ENCODE data around the gene HES6. TPM values are rescaled to one million over a fixed set of nuclear protein-coding genes. Genes with fewer than 3 reads are reported as not detected.

Gene HES6
- total and polyA plus RNA-seq, 8 donors: 2.9 to 8.8 (median 4.7) TPM

DNA sequence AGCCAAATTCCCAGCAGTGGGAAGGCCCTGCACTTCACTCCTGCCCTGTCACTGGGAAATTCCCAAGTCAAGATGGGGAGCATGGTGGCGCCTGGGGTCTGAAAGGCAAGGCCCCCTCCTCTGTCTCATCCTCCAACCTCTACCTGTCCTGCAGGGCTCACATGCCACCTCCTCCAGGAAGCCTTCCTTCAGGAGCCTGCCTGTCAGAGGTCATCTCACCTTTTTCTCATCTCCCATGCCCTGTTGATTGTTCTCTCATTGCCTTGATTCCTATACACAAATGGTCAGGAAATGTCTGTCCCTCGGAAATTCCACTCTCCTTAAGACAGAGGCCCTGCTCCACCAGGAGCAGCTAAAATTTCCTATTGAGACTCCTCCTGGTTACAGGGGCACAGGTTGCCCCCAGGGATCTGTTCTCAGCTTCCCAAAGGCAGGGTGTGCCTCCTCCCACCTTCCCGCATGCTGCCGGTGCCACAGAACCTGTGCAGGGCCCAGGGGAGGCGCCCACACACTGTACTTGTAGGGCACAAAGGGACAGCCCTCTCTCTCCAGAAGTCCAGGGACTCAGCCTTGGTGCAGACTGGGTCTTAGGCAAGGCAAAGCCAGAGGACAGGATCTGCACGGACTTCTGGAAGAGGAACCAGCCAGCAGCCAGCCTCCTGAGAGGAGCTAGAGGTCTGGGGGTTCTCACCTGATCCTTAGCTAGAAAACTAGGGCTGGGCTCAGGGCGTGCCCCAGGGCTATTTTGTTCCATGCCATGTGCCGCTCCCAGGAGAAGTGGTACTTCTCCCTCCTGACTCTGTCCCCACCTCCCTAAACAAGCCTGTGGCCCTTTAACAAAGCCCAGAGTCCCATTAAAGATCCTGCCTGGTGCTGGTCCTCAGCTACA, 12.9 kb downstream of the HES6 start:
- Histone ChIP-seq H3K27ac (no peak overlapping the region), H3K9me3 (no peaks in the 10 kb centered on the region), H3K27me3 (no peaks in the 10 kb centered on the region), H3K36me3 (peaks cover 0 to 23% of the 10 kb centered on the region in 2 donors), H3K4me1 (peaks cover 0 to 15% of the 10 kb centered on the region in 2 donors), H3K4me3 (no peak overlapping the region)
- ATAC-seq (peak; percentile 68), DNase-seq (no peak)
- intact Hi-C loops (cut with DNase I): no loop called here
- TF ChIP-seq, protein P1, sequence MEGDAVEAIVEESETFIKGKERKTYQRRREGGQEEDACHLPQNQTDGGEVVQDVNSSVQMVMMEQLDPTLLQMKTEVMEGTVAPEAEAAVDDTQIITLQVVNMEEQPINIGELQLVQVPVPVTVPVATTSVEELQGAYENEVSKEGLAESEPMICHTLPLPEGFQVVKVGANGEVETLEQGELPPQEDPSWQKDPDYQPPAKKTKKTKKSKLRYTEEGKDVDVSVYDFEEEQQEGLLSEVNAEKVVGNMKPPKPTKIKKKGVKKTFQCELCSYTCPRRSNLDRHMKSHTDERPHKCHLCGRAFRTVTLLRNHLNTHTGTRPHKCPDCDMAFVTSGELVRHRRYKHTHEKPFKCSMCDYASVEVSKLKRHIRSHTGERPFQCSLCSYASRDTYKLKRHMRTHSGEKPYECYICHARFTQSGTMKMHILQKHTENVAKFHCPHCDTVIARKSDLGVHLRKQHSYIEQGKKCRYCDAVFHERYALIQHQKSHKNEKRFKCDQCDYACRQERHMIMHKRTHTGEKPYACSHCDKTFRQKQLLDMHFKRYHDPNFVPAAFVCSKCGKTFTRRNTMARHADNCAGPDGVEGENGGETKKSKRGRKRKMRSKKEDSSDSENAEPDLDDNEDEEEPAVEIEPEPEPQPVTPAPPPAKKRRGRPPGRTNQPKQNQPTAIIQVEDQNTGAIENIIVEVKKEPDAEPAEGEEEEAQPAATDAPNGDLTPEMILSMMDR (IDR thresholded peaks at IDR 0.05): no peak

DNA sequence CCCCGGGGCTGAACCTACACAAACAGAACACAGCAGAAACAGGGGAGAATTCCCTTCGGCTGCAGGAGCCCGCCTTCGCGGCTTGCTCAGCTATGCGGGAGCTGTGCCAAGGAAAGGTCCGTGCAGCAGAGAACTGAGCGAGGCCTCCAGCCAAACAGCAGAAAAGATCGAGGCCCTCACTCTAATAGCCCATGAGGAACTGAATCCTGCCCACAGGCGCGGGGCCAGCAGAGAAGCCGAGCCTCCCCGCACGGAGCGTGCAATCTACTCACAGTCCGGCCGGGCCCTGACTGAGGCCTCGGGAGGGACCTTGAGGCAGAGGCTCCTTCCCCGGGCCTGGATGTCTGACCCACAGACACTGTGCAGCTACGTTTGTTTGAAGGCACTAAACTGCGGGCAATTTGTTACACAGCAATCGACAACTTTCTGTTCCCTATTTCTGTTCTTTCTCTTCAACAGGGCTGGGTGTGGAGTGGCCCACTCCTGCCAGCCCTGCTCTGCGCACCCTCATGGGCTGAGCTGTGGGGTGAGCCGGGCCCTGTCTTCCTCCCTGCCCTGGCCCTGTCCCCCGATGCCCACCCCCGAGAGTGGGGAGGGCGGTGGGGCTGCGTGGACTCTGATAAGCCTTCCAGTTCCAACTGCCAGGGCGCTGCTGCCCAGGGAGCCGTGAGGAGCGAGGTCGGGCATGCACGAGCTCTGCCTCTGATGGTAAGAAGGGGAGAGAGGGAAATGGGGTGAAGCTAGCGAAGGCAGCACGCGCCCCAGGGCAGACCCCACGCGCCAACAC, 13.7 kb downstream of the HES6 start:
- DNase-seq: no peak
- intact Hi-C loops (cut with DNase I): no loop called here
- Histone ChIP-seq H3K36me3 (peaks cover 0 to 23% of the 10 kb centered on the region in 2 donors), H3K27me3 (no peaks in the 10 kb centered on the region), H3K9me3 (no peaks in the 10 kb centered on the region), H3K27ac (no peak overlapping the region), H3K4me3 (no peak overlapping the region), H3K4me1 (peaks cover 0 to 8% of the 10 kb centered on the region in 2 donors)
- TF ChIP-seq, protein P1 (IDR thresholded peaks at IDR 0.05): no peak
- ATAC-seq: no peak

DNA sequence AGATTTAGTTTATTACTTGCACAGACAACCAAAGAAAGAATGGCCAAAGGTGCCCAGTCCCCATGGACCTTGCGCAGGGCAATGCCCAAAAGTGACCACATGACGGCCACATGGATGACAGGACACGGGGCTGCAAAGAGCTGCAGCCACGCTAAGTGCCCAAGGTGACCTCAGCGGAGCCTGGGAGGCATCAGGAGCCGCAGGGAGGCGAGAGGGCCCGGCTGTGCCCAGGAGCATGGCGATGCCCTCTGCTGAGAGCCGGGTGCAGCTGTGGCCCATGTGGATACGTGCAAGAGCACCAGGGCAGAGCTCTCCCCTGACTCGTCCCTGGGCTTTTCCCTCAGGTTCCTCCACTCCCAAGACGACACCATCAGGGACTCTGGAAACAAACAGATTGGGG, 14.7 kb downstream of the HES6 start:
- H3K9me3 ChIP-seq: no peaks in the 10 kb centered on the region
- H3K27ac ChIP-seq: no peak overlapping the region
- no peak for DNase-seq
- intact Hi-C loops (cut with DNase I): no loop called here
- TF ChIP-seq, protein P1 (IDR thresholded peaks at IDR 0.05): no peak
- no peaks in the 10 kb centered on the region for H3K4me1 ChIP-seq
- H3K36me3 ChIP-seq: peaks cover 0 to 23% of the 10 kb centered on the region in 2 donors
- ATAC-seq: no peak
- H3K4me3 ChIP-seq: no peak overlapping the region
- H3K27me3 ChIP-seq: no peaks in the 10 kb centered on the region

DNA sequence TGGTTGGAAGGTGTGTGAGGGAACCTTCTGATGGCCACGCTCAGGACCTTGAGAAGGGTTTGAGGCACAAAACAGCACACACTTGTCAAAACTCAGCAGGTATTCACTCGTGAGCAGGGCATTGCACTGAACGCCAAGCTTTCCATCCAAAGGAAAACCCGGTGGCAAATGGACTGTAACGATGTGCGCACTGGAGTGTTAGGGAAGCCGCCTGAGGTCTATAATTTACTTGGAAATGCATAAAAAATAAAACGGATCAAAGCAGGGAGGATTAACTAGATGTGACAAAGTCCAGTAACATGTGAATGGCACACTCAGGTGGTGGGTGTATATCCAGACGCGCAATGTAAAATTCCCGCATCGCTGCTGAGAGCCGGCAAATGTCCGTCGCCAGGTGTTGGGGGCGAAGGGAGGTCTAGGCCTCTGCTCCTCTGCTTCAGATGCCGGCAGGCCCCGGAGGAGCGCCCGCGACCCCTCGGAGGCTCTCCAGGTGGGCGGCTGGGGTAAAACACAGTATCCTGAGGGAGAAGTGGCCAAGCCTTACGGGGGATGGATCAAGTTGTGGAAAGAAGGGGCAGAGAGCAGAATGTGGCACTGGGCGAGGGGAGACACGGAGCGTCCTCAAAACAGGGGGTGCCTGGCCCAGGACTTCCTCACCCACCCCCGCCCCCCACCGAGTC, 15.3 kb downstream of the HES6 start:
- Histone ChIP-seq H3K27me3 (no peaks in the 10 kb centered on the region), H3K4me1 (no peaks in the 10 kb centered on the region), H3K36me3 (peaks cover 0 to 23% of the 10 kb centered on the region in 2 donors), H3K9me3 (no peaks in the 10 kb centered on the region), H3K4me3 (no peak overlapping the region), H3K27ac (no peak overlapping the region)
- no peak for ATAC-seq
- TF ChIP-seq, protein P1 (IDR thresholded peaks at IDR 0.05): no peak
- no peak for DNase-seq
- intact Hi-C loops (cut with DNase I): no loop called here

Data from left lung (tissue), 10 donors.